ENCODE results near the gene TNNT2.

DNA sequence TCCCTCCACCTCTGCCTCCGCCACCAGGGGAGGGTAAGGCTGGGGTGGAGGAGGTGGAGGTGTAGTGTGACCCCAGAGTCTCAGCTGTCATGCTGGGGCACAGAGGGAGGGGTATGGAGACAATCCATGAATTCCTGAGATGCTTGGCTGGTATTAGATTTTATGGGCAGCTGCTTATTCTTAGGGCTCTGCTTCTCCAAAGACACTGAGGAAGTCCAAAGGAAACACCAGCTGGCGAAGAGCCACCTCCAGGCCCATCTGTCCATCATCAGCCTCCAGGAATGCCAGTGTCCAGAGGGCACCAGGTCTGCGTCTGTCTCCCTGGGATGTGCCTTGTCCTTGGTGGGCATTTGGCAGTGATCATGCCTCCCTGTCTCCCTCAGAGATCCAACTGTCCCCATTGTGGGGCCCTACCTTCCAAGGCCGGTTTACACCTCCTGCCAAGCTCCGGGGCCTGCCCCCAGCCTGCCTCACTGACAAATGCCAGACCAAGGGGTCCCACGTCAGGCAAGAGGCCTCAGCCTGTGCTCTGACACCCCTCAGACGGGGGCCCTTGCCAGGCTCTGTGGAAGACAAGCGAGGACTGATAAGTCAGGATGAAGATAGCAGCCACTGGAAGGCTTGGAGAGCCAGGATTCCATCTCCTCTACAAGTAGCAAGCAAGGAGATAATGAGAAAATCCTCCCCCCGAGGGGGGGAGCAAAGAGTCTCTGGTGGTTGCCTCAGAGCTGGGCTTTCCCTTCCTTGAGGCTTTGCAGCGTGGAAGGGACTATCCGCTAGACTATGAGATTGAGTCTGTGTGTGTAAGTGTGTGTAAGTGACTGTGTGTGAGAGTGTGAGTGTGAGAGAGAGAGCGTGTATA is 42.5 kb upstream of the TNNT2 start:
- TF ChIP-seq ZBTB8A (CRISPR knock-in tag; IDR thresholded peaks at IDR 0.05; ENCODE audit: borderline replicate concordance, low read depth) (no peak), KDM4B (CRISPR knock-in tag; IDR thresholded peaks at IDR 0.05) (no peak), NR1H2 (CRISPR knock-in tag; IDR thresholded peaks at IDR 0.05; ENCODE audit: borderline replicate concordance, low read depth) (no peak), MAFF (IDR thresholded peaks at IDR 0.05; ENCODE audit: low read depth, low read length) (no peak), ZKSCAN1 (IDR thresholded peaks at IDR 0.05; ENCODE audit: low read length) (no peak), HNF4G (IDR thresholded peaks at IDR 0.05; ENCODE audit: borderline replicate concordance, low read depth, low read length) (no peak), HNF4G (CRISPR knock-in tag; IDR thresholded peaks at IDR 0.05; ENCODE audit: borderline replicate concordance, low read depth) (no peak), SNAPC2 (CRISPR knock-in tag; IDR thresholded peaks at IDR 0.05) (no peak)
- TF ChIP-seq, protein P1, sequence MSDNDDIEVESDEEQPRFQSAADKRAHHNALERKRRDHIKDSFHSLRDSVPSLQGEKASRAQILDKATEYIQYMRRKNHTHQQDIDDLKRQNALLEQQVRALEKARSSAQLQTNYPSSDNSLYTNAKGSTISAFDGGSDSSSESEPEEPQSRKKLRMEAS (IDR thresholded peaks at IDR 0.05) = no peak
- TF ChIP-seq, protein P2, sequence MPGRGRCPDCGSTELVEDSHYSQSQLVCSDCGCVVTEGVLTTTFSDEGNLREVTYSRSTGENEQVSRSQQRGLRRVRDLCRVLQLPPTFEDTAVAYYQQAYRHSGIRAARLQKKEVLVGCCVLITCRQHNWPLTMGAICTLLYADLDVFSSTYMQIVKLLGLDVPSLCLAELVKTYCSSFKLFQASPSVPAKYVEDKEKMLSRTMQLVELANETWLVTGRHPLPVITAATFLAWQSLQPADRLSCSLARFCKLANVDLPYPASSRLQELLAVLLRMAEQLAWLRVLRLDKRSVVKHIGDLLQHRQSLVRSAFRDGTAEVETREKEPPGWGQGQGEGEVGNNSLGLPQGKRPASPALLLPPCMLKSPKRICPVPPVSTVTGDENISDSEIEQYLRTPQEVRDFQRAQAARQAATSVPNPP (CRISPR knock-in tag; IDR thresholded peaks at IDR 0.05) = no peak
